GM12878 (cell line): ENCODE data around the gene C10orf71.

Experiments used
- ATF2 ChIP-seq: IDR thresholded peaks from 2 replicates; pipeline ENCODE4 v1.6.1; 2012; ENCODE audit warnings: low read length, inconsistent platforms
- GABPA ChIP-seq: IDR thresholded peaks from 2 replicates; pipeline ENCODE4 v1.6.1; 2014; ENCODE audit warnings: antibody characterized with exemption, low read depth, mild to moderate bottlenecking, inconsistent platforms
- NRF1 ChIP-seq: conservative IDR thresholded peaks from 2 replicates; pipeline ENCODE4 v1.6.1; 2011; ENCODE audit warnings: mild to moderate bottlenecking, low read depth, low read length, improper control_type of control experiment
- YY1 ChIP-seq: IDR thresholded peaks from 2 replicates; pipeline ENCODE4 v1.6.1; 2011; ENCODE audit warnings: low read depth, mild to moderate bottlenecking, low read length

GRCh38 chr10:49257626-49258349 is 41.2 kb upstream of the C10orf71 start:
- TF ChIP-seq YY1 (no peak), ATF2 (no peak), GABPA (no peak), NRF1 (no peak)
